ENCODE data around the gene TLK1. TPM values are rescaled to one million over a fixed set of nuclear protein-coding genes. Genes with fewer than 3 reads are reported as not detected.

TLK1 gene
- total and polyA plus RNA-seq, 9 of the 15 experiments (the other 6 are each of a cell fraction or from before 2014, with no cell fraction given), result 20.2 to 101 (median 40.5) TPM

GRCh38 chr2:171159372-171160118 is 1.1 kb downstream of the TLK1 start (continued):
- no peak for TF ChIP-seq CREB5 (CRISPR knock-in tag; IDR thresholded peaks at IDR 0.05)
- TF ChIP-seq ZNF639 (CRISPR knock-in tag; conservative IDR thresholded peaks at IDR 0.05 in 1 of 2, IDR thresholded peaks at IDR 0.05 in 1 of 2), result no peak
- TF ChIP-seq E2F6 (IDR thresholded peaks at IDR 0.05; ENCODE audit: borderline replicate concordance in 1 of 2, extremely low read depth in 1 of 2, insufficient read depth in 1 of 2, insufficient read length in 1 of 2, low read depth in 1 of 2, low read length in 1 of 2, poor library complexity in 1 of 2, severe bottlenecking in 1 of 2), result peak in 1 of 2 experiments; percentile 45
- TF ChIP-seq CAMTA2 (CRISPR knock-in tag; conservative IDR thresholded peaks at IDR 0.05), result no peak
- no peak for TF ChIP-seq HNRNPLL (IDR thresholded peaks at IDR 0.05; ENCODE audit: low read depth, low read length, poor library complexity, severe bottlenecking)
- TF ChIP-seq ZBTB49 (CRISPR knock-in tag; IDR thresholded peaks at IDR 0.05; ENCODE audit: borderline replicate concordance), result no peak

Measured in K562 (cell line).